NCI-H146 treated with DMSO at 0.1 percent for 48 hours (cell line): ENCODE results near the gene PPP1R14C.

Experiments used
- DNase-seq: peaks from one replicate; lab custom pipeline; 2025; ENCODE audit not compliant: unreplicated experiment; lab: John Stamatoyannopoulos, UW

The PPP1R14C gene, protein sequence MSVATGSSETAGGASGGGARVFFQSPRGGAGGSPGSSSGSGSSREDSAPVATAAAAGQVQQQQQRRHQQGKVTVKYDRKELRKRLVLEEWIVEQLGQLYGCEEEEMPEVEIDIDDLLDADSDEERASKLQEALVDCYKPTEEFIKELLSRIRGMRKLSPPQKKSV

GRCh38 chr6:150142670-150143515 is at the start of gene PPP1R14C:
PPP1R14C (plus strand) TSS chr6:150143044; CDS start chr6:150143193, 149 bp downstream.
- DNase-seq = peak; percentile 76

DNA sequence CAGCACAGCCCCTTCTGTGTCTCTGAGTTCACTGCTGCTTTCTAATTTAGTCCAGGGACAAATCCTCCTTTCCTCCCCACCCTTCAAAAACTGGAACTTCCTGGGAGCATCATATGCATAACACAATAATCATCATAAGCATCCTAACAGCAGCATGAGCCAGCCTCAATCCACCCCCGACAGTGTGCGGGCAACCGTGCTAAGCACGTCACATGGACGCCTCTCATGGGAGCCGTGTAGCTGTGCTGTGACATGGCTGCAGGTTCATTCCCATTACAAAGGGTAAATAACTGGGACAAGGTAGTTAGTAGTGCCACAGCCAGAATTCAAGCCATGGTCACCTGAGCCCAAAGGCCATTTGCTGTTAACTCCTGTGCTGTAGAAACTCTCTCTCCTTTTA is 49.4 kb upstream of the PPP1R14C start:
- DNase-seq = no peak

GRCh38 chr6:150098155-150098554 is 44.7 kb upstream of the PPP1R14C start:
- no peak for DNase-seq

DNA sequence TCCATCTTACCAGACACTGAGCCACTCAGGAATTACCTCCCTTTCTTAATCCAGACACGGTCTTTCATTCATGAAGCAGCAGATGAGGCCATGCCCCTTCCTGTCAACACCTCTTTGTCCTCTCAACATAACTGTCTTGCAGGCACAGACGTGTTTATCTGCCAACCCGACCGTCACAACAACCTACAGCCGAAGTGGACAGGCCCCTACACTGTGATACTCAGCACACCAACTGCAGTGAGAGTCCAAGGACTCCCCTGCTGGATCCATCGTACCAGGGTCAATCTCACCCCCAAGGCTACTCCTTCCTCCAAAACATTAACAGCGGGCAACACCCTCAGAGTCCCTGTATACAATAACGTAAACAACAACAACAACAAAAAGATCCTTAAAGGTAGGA is 43.3 kb upstream of the PPP1R14C start:
- no peak for DNase-seq

DNA sequence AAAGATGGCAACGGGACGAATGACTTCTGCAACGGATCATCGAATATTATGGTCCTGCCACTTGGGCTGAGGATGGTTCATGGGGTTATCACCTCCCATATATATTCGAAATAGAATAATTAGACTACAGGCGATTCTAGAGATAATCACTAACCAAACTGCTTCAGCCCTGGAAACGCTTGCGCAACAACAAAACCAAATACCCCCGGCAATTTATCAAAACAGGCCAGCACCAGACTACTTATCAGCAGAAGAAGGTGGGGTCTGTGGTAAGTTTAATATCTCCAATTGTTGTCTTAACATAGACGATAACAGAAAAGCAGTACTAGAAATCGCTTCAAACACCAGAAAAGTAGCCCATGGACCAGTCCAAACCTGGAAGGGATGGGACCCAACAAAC is 42.9 kb upstream of the PPP1R14C start:
- DNase-seq = no peak

DNA sequence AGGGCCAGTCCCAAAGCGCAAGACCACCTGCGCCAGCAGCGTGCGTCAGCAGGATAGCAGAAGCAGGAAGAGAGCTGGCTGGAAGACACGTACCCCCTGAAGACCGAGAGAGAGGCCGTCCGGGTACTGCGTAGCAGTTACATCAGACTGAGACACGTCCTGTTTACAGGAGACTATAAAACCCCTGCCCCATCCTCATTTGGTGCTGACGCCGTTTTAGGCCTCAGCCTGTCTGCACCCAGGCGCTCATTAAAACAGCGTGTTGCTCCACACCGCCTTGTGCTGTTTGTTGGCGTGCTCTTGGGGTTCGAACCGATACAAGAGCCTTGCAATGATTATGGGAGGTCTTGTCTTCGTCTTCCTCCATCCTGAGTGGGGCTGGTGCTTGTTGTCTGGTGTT is 42.1 kb upstream of the PPP1R14C start:
- no peak for DNase-seq

DNA sequence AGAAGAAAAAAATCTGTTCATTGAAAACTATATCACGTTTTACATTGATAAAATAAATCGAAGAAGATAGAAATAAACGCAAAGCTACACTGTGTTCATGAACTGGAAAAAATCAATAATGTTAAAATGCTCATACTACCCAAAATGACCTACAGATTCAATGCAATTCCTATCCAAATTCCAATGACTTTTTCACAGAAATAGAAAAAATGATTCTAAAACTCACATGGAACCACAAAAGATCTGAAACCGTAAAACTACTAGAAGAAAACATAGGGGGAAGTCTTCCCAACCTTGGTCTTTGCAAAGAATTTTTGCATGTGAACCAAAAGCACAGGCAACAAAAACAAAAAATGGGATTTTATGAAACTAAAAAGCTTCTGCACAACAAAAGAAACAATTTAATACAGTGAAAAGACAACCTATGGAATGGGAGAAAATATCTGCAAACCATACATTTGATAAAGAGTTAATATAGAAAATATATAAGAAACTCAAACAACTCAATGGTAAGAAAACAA is 40.0 kb upstream of the PPP1R14C start:
- DNase-seq = no peak

- DNase-seq = no peak
Measured at GRCh38 chr6:150112233-150112632, 30.6 kb upstream of the PPP1R14C start.

GRCh38 chr6:150115769-150116168 is 27.1 kb upstream of the PPP1R14C start:
- DNase-seq = no peak

DNA sequence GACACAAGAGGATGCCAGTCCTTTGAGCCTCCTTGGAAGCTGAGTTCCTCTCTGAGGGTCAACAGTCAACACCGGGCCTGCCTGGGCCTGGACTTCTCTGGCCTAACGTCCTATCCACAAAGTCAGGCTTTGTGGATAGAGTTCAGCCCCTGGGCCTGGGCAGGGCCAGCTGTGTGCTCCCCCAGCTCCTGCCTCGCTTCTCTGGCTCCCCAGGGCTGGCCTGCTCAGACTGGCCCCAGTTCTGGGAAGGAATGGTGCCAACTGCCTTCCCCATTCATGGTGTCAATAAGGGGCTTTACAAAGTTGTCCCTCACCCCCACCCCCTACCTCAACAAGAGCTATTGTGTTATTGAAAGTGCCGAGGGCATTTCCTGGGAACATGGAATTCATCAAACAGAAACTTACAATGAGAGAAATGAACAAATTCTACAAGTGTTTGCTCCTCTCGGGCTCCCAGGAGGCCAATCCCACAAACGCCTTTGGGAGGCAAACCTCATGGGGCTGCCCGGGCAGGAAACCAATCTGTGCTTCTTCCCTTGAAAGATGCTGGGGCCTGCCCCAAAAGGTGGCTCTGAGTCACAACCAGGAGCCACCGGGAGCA is 26.5 kb upstream of the PPP1R14C start:
- no peak for DNase-seq

GRCh38 chr6:150118203-150118602 is 24.6 kb upstream of the PPP1R14C start:
- peak; percentile 65 for DNase-seq

DNA sequence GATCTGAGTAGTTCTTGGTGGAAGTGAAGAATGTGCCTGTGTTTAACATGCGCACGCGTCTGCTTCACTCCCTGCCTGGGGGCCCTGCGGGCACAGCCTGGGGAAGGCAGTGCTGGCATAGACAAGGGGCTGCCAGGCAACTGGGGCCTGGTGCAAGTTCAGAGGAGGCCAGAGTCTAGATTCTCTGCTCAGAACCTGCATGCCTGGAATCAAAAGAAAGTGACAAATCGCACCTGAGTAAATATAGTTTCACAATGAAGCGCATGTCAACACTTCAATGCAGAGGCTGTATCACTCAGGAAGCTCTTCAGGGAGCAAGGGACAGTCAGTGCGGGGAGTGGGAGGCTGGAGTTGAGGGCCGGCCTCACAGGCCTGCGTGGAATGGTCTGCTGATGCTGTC is 24.2 kb upstream of the PPP1R14C start:
- peak; percentile 86 for DNase-seq

DNA sequence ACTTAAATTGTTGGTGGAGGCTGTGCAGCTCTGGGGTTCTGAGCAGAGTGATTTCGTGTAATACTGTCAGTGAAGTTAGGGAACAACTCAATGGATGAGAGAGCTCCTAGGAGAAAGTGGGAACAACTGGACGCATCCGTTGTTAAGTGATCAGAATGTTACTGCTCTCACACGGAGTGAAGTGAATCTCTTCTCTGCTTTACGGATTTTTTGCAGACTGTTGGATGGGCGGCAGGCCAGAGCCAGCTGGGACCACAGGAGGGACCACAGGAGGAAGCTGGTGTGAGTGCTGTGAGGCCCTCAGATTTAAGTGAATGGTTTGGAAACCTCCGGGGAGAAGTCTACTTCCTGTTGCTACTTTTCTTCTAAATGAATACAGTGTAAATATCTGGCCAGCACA is 23.7 kb upstream of the PPP1R14C start:
- DNase-seq = peak; percentile 60

GRCh38 chr6:150123645-150124044 is 19.2 kb upstream of the PPP1R14C start:
- DNase-seq = no peak

DNA sequence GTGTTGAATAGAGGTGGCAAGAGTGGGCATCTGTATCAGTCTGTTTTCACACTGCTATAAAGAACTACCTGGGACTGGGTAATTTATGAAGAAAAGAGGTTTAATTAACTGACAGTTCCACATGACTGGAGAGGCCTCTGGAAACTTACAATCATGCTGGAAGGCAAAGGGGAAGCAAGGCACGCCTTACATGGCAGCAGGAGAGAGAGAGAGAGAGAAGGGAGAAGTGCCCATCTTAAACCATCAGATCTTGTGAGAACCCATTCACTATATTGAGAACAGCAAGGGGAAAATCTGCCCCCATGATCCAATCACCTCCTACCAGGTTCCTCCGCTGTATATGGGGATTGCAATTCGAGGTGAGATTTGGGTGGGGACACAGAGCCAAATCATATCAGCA is 18.6 kb upstream of the PPP1R14C start:
- DNase-seq = no peak

- DNase-seq = no peak
Measured at GRCh38 chr6:150126641-150127291, 16.1 kb upstream of the PPP1R14C start.

DNA sequence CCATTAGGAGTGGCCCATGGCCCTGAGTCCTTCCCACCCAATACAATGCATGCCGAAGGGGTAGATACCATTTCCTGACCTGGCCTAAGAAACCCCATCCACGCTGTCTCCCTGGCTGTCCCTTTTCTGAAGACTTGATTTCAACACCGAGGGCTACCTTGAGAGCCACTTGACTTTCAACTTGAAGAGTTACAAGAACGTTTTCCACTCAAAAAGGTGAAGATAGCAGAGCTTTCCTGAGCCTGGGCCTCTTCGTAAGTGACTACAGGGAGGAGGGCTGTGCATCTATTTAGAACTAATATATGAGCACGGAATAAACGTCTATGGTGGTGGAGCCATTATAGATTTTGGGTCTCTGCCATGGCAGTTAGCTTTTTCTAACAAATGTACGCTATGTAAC is 14.4 kb upstream of the PPP1R14C start:
- DNase-seq = no peak

- no peak for DNase-seq
Measured at GRCh38 chr6:150129616-150130505, 13.0 kb upstream of the PPP1R14C start.

- no peak for DNase-seq
Measured at GRCh38 chr6:150133686-150134085, 9.2 kb upstream of the PPP1R14C start.

DNA sequence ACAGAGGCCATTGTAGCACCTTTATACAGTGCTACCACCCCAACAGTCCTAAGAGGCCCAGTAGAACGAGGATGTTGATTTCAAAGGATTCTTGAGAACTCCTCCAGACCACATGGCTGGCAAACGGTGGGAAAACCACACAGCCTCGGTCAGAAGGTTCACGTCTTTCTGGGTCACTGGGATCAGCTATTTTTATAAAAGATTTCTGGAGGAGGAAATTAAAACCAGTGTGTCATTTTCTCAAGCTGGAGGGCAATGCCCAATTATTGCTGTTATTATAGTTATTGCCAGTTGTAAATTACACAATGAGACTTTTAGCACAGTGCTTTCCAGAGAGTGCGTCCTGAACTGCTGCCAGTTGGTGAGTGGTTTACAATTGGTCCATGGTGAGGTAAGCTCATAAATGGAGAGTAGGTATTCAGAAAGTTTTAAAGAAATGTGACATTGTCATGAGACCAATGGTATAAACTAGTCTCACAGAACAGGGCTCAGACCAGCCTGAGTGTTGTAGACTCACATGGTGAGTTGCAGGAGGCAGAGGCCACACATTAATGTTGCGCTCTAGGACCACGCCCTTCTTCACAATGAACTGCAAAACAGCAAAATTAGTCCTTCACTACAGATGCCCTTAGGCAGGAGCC is 8.4 kb upstream of the PPP1R14C start:
- DNase-seq = no peak
